Activated CD4-positive, alpha-beta T cell treated with anti-CD3 and anti-CD28 coated beads, Interleukin-2, amount 50 U/mL, for 24 hours (primary cell): Measurements from ENCODE around the gene RBM8A.
A peak's percentile ranks its signal among the peaks of the same experiment; 100 is the strongest.

Experiments used
- DNase-seq, 2 donors: peaks; one replicate each; pipeline ENCODE4 v3.0.0-alpha.2; 2020; ENCODE audit warnings: low read depth in 1 of 2, low spot score in 1 of 2

RBM8A gene

DNA sequence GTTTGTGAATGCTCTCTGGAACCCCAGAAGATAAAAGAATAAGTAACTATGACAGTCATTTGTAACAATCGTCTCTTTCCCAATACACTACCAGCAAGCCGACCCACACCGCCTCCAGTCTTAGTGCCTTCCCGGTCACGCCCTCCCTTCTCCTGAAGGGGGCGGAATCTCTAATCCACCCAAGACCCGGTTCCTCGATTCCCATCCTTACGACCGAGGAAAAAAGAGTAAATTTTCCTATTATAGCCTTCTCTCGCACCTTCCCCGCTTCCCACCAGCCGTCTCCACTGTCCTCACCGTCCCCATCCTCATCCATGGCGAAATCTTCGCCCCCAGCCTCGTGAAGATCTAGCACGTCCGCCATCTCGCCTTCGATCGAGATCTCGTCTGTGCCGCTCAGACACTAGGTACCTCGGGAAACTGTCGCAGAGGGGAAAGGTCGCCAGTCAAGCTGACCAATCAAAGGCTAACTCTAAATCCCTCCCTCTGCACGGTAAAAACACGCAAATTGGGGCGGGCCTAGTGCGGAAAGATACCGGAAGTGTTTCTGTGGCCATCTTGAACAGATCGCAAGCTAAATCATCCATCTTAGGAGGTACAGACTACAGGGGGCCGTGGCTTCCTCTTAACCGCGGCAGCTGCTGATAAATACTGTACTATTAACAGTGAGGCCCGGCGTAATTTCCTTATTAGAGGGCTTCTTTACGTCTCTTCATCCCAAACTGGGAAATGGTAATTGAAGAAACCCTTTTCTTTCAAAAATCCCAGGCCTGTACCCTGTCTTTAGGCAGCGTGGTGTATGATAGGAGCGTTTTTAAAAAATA is at the start of gene RBM8A:
TSS of gene RBM8A (minus strand) at position 422 of the 824 bp plus-strand sequence. CDS start at position 364, 58 bp downstream.
- DNase-seq: peak; percentile 76 to 95

DNA sequence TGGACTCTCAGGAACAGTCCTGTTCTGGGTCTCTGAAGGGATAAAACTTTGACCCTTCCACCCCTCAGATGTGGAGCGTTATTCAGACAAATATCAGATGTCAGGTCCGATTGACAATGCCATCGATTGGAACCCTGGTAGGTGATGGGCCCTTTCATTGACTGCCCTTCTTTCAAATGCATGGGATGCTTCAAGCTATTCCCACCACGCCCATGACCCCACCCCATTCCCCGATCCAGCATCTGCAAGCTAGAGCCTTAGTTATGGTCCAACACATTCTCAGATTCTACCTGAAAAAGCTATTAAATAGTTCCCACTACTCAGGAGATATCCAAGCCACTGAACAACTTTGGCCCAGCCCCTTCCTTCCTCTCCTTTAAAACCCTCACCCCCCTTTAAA is 49.7 kb upstream of the RBM8A start:
- DNase-seq: no peak

DNA sequence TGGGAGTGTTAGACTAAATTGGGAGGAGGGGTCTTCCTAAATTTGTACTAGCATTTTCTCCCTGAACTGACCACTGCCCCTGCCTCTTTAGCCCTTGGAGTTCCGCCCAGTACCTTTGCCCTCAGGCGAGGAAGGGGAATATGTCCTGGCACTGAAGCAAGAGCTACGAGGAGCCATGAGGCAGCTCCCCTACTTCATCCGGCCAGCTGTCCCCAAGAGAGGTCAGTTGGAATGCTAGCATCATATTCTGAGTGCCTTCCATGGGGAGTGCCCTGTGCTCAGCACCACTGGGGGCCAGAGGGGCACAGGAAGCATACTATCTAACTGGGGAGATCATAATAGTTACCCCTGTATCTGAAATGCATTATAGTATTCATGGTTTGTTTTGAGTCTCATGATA is 47.9 kb upstream of the RBM8A start:
- no peak for DNase-seq

GRCh38 chr1:145974721-145975120 is 47.4 kb upstream of the RBM8A start:
- DNase-seq: no peak

DNA sequence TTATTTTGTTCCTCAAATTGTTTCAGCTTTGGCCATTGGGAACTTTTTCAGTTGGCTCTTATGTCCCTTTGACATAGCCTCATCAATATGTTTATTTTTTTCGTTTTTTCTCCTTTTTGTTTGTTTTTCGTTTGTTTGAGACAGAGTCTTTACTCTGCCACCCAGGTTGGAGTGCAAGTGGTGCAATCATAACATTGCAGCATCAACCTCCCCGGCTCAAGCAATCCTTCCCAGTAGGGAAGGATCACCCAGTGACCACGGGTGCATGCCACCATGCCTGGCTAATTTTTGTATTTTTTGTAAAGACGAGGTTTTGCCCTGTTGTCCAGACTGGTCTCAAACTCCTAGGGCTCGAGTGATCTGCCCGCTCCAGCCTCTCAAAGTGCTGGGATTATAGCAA is 45.3 kb upstream of the RBM8A start:
- no peak for DNase-seq

GRCh38 chr1:145967288-145967687 is 40.0 kb upstream of the RBM8A start:
- DNase-seq: no peak

GRCh38 chr1:145965119-145965744 is 37.9 kb upstream of the RBM8A start:
- no peak for DNase-seq

GRCh38 chr1:145964328-145965118 is 37.2 kb upstream of the RBM8A start, which contains the start of the genes ANKRD34A and POLR3GL:
ANKRD34A (minus strand) TSS chr1:145964575; CDS start chr1:145961759, 2,816 bp downstream.
POLR3GL (plus strand) TSS chr1:145964690; CDS start chr1:145974866, 10,176 bp downstream.
- DNase-seq: peak; percentile 66 to 93

DNA sequence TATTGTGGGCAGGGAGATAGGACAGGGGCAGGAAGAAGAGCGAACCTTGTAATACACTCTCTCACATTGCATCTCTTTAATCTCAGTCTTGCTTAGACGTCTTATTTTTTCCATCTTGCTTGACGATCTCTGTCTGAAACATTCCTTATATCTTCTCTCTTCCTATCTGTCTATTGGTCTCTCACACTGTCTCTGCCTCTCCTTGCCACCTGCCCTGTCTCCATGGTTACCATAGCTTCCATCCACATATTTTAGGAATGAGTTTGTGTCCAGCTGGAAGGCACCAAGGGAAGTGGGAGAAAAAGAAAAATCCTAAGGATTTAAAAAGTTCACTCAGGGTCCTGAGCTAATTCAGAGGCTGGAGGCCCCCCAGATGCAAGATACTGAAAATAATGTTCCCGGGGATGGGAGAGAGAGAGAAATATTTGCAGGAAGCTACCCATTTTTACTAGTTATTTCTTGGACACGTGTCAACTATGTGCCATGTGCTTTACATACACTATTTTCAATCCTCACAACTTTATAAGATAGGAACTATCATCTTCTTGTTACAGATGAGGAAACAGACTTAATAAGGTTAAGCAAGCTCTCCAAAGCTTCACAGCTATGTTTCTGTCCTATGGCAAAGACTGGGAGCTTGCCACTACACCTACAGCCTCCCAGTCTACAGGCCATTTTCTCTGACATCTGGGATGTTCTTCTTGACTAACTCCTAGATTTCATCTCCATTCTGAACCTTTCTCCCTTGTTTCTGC is 36.2 kb upstream of the RBM8A start:
- no peak for DNase-seq

- no peak for DNase-seq
Observed at GRCh38 chr1:145962157-145963102, 35.1 kb upstream of the RBM8A start.

GRCh38 chr1:145961425-145962156 is 34.3 kb upstream of the RBM8A start:
- DNase-seq: peak; percentile 25 to 60

- DNase-seq: no peak
Observed at GRCh38 chr1:145961109-145961424, 33.8 kb upstream of the RBM8A start.

GRCh38 chr1:145960468-145961108 is 33.3 kb upstream of the RBM8A start:
- no peak for DNase-seq

- DNase-seq: no peak
Observed at GRCh38 chr1:145959957-145960467, 32.7 kb upstream of the RBM8A start.

DNA sequence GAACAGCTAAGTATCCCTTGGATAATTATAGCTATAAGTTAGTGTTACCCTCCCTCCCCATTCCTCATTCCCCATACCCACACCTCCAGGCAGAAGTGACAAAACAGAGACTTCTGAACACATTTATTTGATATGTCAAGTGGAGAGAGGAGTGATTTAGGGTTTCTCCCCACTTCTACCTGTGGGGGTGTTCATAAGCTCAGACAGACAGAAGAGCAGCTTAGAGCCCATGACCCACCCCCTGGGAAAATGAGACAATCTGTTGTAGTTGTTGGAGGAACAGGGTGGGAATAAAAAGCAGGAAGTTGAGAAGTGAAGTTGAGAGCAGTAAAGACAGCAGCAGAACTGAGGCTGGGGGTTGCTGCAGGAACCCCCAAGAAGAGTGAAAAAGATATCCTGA is 32.0 kb upstream of the RBM8A start:
- no peak for DNase-seq

DNA sequence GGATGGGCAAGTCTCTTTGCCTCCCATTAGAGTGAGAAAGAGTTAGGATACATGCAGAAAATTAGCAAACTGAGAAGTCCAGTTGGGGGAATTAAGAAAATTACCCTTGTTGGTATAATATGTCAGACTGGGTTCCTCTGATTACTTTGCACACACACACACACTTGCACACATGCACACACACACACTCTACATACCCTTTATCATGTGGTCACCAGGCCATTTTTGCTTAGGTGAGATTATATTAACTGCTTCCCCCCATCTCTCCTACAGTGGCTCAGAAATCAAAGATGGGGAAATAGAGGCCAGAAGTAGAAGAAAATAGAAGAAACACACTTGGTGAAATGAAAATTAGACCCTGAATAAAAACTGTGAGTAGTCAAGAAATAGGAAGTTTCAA is 31.4 kb upstream of the RBM8A start:
- DNase-seq: no peak

DNA sequence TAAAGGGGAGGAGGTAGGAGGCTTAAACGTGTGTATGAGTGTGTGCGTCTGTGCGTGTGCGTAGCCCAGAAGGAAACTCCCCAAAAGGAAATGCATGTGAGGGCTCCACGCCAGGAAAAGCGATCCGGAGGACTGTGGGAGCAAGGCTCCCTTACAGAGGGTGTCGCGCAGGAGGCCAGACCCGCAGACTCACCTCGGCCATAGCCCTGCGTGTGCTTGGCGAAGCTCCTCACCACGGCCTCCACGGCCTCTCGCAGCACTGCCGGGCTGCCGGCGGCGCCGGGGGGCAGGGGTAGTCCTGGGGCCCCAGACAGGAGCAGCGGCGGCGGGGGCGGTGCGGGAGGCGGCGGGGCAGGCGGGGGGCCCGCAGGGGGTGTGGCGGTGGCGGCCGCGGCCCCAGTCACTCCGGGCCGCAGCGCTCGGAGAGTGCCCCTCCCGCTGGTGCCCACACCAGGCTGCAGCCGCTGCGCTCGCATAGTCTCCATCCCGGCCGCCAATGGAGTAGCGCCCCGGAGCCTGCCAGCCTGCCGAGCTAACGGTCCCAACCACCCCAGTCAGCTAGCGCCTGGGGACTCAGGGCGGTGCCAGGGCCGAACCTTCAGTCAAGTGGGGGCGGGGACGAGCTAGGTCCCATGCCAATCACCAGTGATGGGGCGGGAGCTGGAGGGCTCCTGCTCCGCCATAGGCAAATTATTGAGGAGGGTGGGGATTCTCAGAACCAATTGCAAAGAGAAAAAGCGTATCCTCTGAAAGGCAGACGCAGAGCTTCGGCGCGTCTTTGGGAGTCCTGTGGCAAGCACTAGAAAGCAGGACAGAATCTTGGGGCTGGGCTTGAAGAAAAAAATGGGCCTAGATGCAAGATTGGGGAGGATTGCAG is 30.4 kb upstream of the RBM8A start, which contains the start of gene LIX1L:
TSS of gene LIX1L (minus strand) at position 575 of the 877 bp plus-strand sequence. CDS start at position 485, 90 bp downstream.
- DNase-seq: peak; percentile 82 to 92
